Heart left ventricle (tissue), 13 donors: ENCODE data around the gene ERCC6L2.

ENCODE experiments used
- CTCF ChIP-seq, 12 donors: fragments of 200-600 bp; sonication (generic) in 4 of 12; IDR thresholded peaks; one replicate each; pipeline versions ENCODE4 v1.5.0 to v1.8.0; 2018 to 2022; ENCODE audit warnings: antibody characterized with exemption in 12 of 12, mild to moderate bottlenecking in 5 of 12
- POLR2A ChIP-seq, 2 donors: fragments of 450-650 bp; IDR thresholded peaks; one replicate each; pipeline ENCODE4 v1.6.1; 2017; ENCODE audit warnings: antibody characterized with exemption in 2 of 2, mild to moderate bottlenecking in 2 of 2, moderate library complexity in 2 of 2
- donor health status: ischemic (EF 13 %, LVEDD 7.1; RV severe dilation, severe dysfunction).
- donor health status: DM: no; HTN: yes; CAD: no.
- donor health status: DM: no; HTN: no; CAD: no.
- donor health status: ischemic (EF 25% LVEDD 6.9; RV normal size, moderate dysfunction).
- donor health status: ischemic (EF 25% LVEDD 5.7; RV mildly dilated, moderate dysfunction).
- donor health status: ischemic (EF 35%, LVEDD 5.7; RV mildly dilated, moderate dysfunction).
- donor health status: nonischemic (EF 11% LVEDD 7.7; RV severe dilation, severe dysfunction).
- donor health status: DM: yes; HTN: yes; CAD: no.
- donor health status: PGD.
- donor health status: ischemic (EF 29% LVEDD 5.4; RV normal size, mild dysfunction).
- donor health status: nonischemic (EF 23%, LVEDD 6.1; RV moderate dilation, normal function).

GRCh38 chr9:95937131-95937530, 61.6 kb downstream of the ERCC6L2 start:
- TF ChIP-seq POLR2A (IDR thresholded peaks at IDR 0.05), result no peak
- no peak for TF ChIP-seq CTCF (IDR thresholded peaks at IDR 0.05)
